Karpas-422 (cell line): ENCODE results near the gene HAO2. TPM values are rescaled to one million over a fixed set of nuclear protein-coding genes. Genes with fewer than 3 reads are reported as not detected.
"Not testable (repeated sequence)": the region's sequence is repeated elsewhere in the genome, so short reads cannot be mapped to it uniquely, and the experiment has no call there.

ENCODE experiments used
- DNase-seq: peaks from one replicate; pipeline ENCODE4 v3.0.0-alpha.2; 2015
- H2AFZ ChIP-seq: fragments of 200-600 bp; sonication (generic); 2 replicates; pipeline ENCODE4 v1.6.1; 2014; ENCODE audit warnings: antibody characterized with exemption, low read length, mixed read lengths
- H3K27ac ChIP-seq: fragments of 200-600 bp; sonication (generic); 2 replicates; pipeline ENCODE4 v1.5.1; 2014; ENCODE audit warnings: mild to moderate bottlenecking, low read length, moderate library complexity
- H3K27me3 ChIP-seq: fragments of 200-600 bp; sonication (generic); 2 replicates; pipeline ENCODE4 v1.6.1; 2014; ENCODE audit warnings: low read length, mixed read lengths
- H3K36me3 ChIP-seq: fragments of 200-600 bp; sonication (generic); 2 replicates; pipeline ENCODE4 v1.6.1; 2014; ENCODE audit warnings: low read length, mixed read lengths; ENCODE audit not compliant: insufficient read depth
- H3K4me1 ChIP-seq: fragments of 200-600 bp; sonication (generic); 2 replicates; pipeline ENCODE4 v1.6.1; 2014; ENCODE audit warnings: mild to moderate bottlenecking, low read length, mixed read lengths
- H3K4me2 ChIP-seq: fragments of 200-600 bp; sonication (generic); 2 replicates; pipeline ENCODE4 v1.6.1; 2014; ENCODE audit warnings: low read length, low read depth, mild to moderate bottlenecking; ENCODE audit not compliant: poor library complexity, severe bottlenecking
- H3K4me3 ChIP-seq: fragments of 200-600 bp; sonication (generic); 2 replicates; pipeline ENCODE4 v1.5.1; 2014; ENCODE audit warnings: mild to moderate bottlenecking, antibody characterized with exemption, low read length, mixed read lengths
- H3K79me2 ChIP-seq: fragments of 200-600 bp; sonication (generic); 2 replicates; pipeline ENCODE4 v1.6.1; 2014; ENCODE audit warnings: mild to moderate bottlenecking, low read length, mixed read lengths
- H3K9ac ChIP-seq: fragments of 200-600 bp; sonication (generic); 2 replicates; pipeline ENCODE4 v1.6.0; 2014; ENCODE audit warnings: low read length
- H3K9me2 ChIP-seq: fragments of 200-600 bp; sonication (generic), shearing (Covaris generic); replicated peaks from 2 replicates; pipeline ENCODE4 v1.6.0; 2014; ENCODE audit warnings: mild to moderate bottlenecking, low read length, moderate library complexity; ENCODE audit not compliant: insufficient read depth
- H3K9me3 ChIP-seq: fragments of 300-700, 200-600 bp; sonication (generic); 2 replicates; pipeline ENCODE4 v1.6.1; 2014; ENCODE audit warnings: low read length, mixed read lengths
- H4K20me1 ChIP-seq: fragments of 200-600 bp; sonication (generic); 2 replicates; pipeline ENCODE4 v1.6.1; 2014; ENCODE audit warnings: mild to moderate bottlenecking, antibody characterized with exemption, low read length, low read depth; ENCODE audit not compliant: insufficient read depth
- total RNA-seq: library from RNA; depleted of rRNA; stranded (reverse); fragments of >200 nt; shearing (Covaris generic); gene quantifications from 2 replicates; pipeline ENCODE4 v1.2.3, GENCODE V29; 2014; ENCODE audit warnings: low replicate concordance

HAO2 gene
- total RNA-seq, 1 experiment from 2014 or later = not detected

- not testable (repeated sequence) for H3K27me3 ChIP-seq, H3K27ac ChIP-seq, H2AFZ ChIP-seq, H3K4me1 ChIP-seq, H3K9ac ChIP-seq, H3K4me3 ChIP-seq, H3K9me3 ChIP-seq, H3K9me2 ChIP-seq, H3K4me2 ChIP-seq, H4K20me1 ChIP-seq, H3K79me2 ChIP-seq, H3K36me3 ChIP-seq, DNase-seq
These were observed 9.0 kb downstream of the HAO2 start for GRCh38 chr1:119377594-119377993.

DNA sequence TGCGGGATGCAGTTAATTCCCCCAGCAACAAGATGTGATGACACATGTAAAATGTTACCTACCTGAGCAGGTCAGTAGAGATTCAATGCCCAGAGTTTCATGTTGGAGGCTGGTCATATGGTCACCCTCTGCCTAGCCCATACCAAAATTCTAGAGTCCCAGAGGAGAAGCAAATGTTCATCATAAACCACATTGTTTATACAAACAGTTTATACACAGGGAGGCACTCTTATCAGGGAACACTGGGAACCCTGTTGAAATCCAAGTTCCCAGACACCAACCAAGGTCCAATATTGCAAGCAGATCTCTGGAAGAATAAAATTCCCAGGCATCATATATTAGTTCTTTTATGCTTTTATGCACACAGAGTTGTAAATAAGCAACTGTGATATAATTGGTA is 10.5 kb downstream of the HAO2 start:
- H3K4me1 ChIP-seq = no peaks in the 10 kb centered on the region
- no peaks in the 10 kb centered on the region for H3K36me3 ChIP-seq
- no peak overlapping the region for H3K4me3 ChIP-seq
- H3K9me3 ChIP-seq = no peaks in the 10 kb centered on the region
- H4K20me1 ChIP-seq = no peaks in the 10 kb centered on the region
- no peaks in the 10 kb centered on the region for H3K79me2 ChIP-seq
- H3K4me2 ChIP-seq = no peak overlapping the region
- no peaks in the 10 kb centered on the region for H3K27me3 ChIP-seq
- DNase-seq = no peak
- H3K27ac ChIP-seq = no peak overlapping the region
- no peaks in the 10 kb centered on the region for H3K9me2 ChIP-seq
- H2AFZ ChIP-seq = no peak overlapping the region
- no peak overlapping the region for H3K9ac ChIP-seq

DNA sequence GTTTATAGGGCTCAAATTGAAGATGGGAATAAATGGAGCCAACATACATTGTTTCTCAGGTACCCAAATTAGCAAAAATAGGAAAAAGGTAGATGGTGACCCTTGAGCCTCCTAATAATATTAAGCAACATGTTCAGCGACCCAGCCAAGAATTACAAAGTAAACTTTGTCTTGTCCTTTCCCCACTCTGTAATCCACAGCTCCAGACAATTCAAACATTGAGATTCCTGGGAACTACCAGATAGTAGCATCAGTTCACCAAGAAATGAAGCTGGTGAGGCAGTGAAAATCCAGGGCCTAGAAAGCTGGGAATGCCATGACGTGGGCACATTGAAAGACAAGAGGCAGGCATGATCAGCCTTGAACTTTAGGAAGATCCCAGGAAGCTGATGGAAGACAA is 11.7 kb downstream of the HAO2 start:
- Histone ChIP-seq H4K20me1 (no peaks in the 10 kb centered on the region), H3K27ac (no peak overlapping the region), H3K4me3 (no peak overlapping the region), H2AFZ (no peak overlapping the region), H3K36me3 (no peaks in the 10 kb centered on the region), H3K9ac (no peak overlapping the region), H3K27me3 (no peaks in the 10 kb centered on the region), H3K79me2 (no peaks in the 10 kb centered on the region), H3K9me2 (no peaks in the 10 kb centered on the region), H3K9me3 (no peaks in the 10 kb centered on the region), H3K4me2 (no peak overlapping the region), H3K4me1 (no peaks in the 10 kb centered on the region)
- no peak for DNase-seq

- no peaks in the 10 kb centered on the region for H3K4me1 ChIP-seq
- no peaks in the 10 kb centered on the region for H3K79me2 ChIP-seq
- H3K4me2 ChIP-seq = no peak overlapping the region
- no peak for DNase-seq
- no peak overlapping the region for H3K4me3 ChIP-seq
- H3K27me3 ChIP-seq = no peaks in the 10 kb centered on the region
- no peak overlapping the region for H2AFZ ChIP-seq
- H3K36me3 ChIP-seq = no peaks in the 10 kb centered on the region
- H3K9me2 ChIP-seq = no peaks in the 10 kb centered on the region
- H3K9ac ChIP-seq = no peak overlapping the region
- H3K27ac ChIP-seq = no peak overlapping the region
- H3K9me3 ChIP-seq = no peaks in the 10 kb centered on the region
- no peaks in the 10 kb centered on the region for H4K20me1 ChIP-seq
These were observed 12.5 kb downstream of the HAO2 start for GRCh38 chr1:119380983-119381662.

GRCh38 chr1:119384591-119384990 is 16.0 kb downstream of the HAO2 start:
- Histone ChIP-seq H3K9me2 (no peaks in the 10 kb centered on the region), H3K36me3 (no peaks in the 10 kb centered on the region)

GRCh38 chr1:119385650-119386049 is 17.1 kb downstream of the HAO2 start:
- Histone ChIP-seq H3K36me3 (no peaks in the 10 kb centered on the region), H3K9ac (no peak overlapping the region), H3K4me2 (no peak overlapping the region), H3K27ac (no peak overlapping the region), H3K9me2 (no peaks in the 10 kb centered on the region), H3K79me2 (no peaks in the 10 kb centered on the region), H3K9me3 (no peaks in the 10 kb centered on the region), H3K4me1 (no peaks in the 10 kb centered on the region), H2AFZ (no peak overlapping the region), H4K20me1 (no peaks in the 10 kb centered on the region), H3K4me3 (no peak overlapping the region), H3K27me3 (no peaks in the 10 kb centered on the region)
- DNase-seq = no peak

More at GRCh38 chr1:119384591-119384990, 16.0 kb downstream of the HAO2 start:
- H2AFZ ChIP-seq = no peak overlapping the region
- H3K9ac ChIP-seq = no peak overlapping the region
- H3K4me1 ChIP-seq = no peaks in the 10 kb centered on the region
- no peak for DNase-seq
- no peak overlapping the region for H3K4me3 ChIP-seq
- no peaks in the 10 kb centered on the region for H3K79me2 ChIP-seq
- no peak overlapping the region for H3K4me2 ChIP-seq
- no peaks in the 10 kb centered on the region for H3K27me3 ChIP-seq
- H4K20me1 ChIP-seq = no peaks in the 10 kb centered on the region
- no peak overlapping the region for H3K27ac ChIP-seq
- H3K9me3 ChIP-seq = no peaks in the 10 kb centered on the region

DNA sequence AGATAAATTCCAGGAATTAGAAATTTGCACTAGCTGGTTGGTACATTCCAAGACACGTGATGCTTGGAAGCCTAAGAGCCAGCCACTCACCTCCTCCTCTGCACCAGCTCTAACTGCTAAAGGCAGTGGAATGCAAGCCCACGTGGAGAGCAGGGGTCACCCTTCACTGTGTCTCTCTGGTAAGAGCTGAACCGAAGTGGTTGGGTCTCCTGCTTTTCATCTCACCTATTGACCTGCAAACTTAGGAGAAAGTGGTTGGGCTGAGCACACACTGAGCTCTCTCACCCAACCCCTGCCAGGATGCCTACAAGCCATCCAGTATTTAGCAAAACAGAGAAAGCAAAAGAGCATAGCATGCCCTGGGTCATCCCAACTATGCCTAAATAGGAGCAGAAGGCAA is 19.3 kb downstream of the HAO2 start:
- Histone ChIP-seq H3K27me3 (no peaks in the 10 kb centered on the region), H3K79me2 (no peaks in the 10 kb centered on the region), H3K4me1 (no peaks in the 10 kb centered on the region), H3K9ac (no peak overlapping the region), H3K4me2 (no peak overlapping the region), H2AFZ (no peak overlapping the region), H3K27ac (no peak overlapping the region), H3K4me3 (no peak overlapping the region), H3K9me2 (no peaks in the 10 kb centered on the region), H4K20me1 (no peaks in the 10 kb centered on the region), H3K9me3 (no peaks in the 10 kb centered on the region), H3K36me3 (no peaks in the 10 kb centered on the region)
- DNase-seq = no peak

- H3K27ac ChIP-seq = no peak overlapping the region
- DNase-seq = no peak
- no peak overlapping the region for H2AFZ ChIP-seq
- no peaks in the 10 kb centered on the region for H3K27me3 ChIP-seq
- no peaks in the 10 kb centered on the region for H3K79me2 ChIP-seq
- H3K9ac ChIP-seq = no peak overlapping the region
- no peak overlapping the region for H3K4me3 ChIP-seq
- H3K9me2 ChIP-seq = no peaks in the 10 kb centered on the region
- H3K4me2 ChIP-seq = no peak overlapping the region
- no peaks in the 10 kb centered on the region for H3K36me3 ChIP-seq
- H3K9me3 ChIP-seq = no peaks in the 10 kb centered on the region
- no peaks in the 10 kb centered on the region for H4K20me1 ChIP-seq
- no peaks in the 10 kb centered on the region for H3K4me1 ChIP-seq
These were observed 19.9 kb downstream of the HAO2 start for GRCh38 chr1:119388450-119388849.
